ENCODE results near the gene PFDN2. TPM values are rescaled to one million over a fixed set of nuclear protein-coding genes. Genes with fewer than 3 reads are reported as not detected.

PFDN2 gene
- total and polyA plus RNA-seq, 2 of the 4 experiments (the other 2 are of a cell fraction) = 62.4 to 179 TPM

GRCh38 chr1:161140755-161141400, 23.0 kb upstream of the PFDN2 start:
- H3K4me3 ChIP-seq (ENCODE audit: insufficient read depth, low read depth, low read length) = no peak overlapping the region
- H2BK5ac ChIP-seq (ENCODE audit: low read depth, low read length, poor library complexity, severe bottlenecking) = no peak overlapping the region
- ChIA-PET CTCF (interaction anchor here (0.7 kb wide), 1 partner anchor 11 kb away, joined by 3 read pairs; no protein-coding TSS in a partner anchor), POLR2A (ENCODE audit: unreplicated experiment) (interaction anchor here (1.2 kb wide), 1 partner anchor 13 kb away, joined by 5 read pairs; the partner anchor contains the start of gene UFC1)
- no peaks in the 10 kb centered on the region for H3K9me1 ChIP-seq (ENCODE audit: insufficient read depth, low read length)
- H3K79me1 ChIP-seq (ENCODE audit: low read depth in 1 of 2, low read length in 2 of 2) = peaks cover 8 to 15% of the 10 kb centered on the region in 2 experiments; a peak in 3 of 4 replicates
- dilution Hi-C loops (cut with HindIII; ENCODE audit: low sequenced_read_pairs, unreplicated experiment) (no loop called here), in situ Hi-C loops (cut with MboI; ENCODE audit: low sequenced_read_pairs) (no loop called here), intact Hi-C loops (cut with micrococcal nuclease) (no loop called here)
- TF ChIP-seq USF2 (IDR thresholded peaks at IDR 0.05; ENCODE audit: low read depth, low read length) (no peak), CHD1 (IDR thresholded peaks at IDR 0.05; ENCODE audit: low read depth, low read length) (no peak), SMC3 (IDR thresholded peaks at IDR 0.05; ENCODE audit: low read depth, low read length) (no peak), NFE2L2 (IDR thresholded peaks at IDR 0.05; ENCODE audit: low read depth, low read length) (no peak), MXI1 (IDR thresholded peaks at IDR 0.05; ENCODE audit: borderline replicate concordance, low read depth, low read length) (no peak), RAD21 (IDR thresholded peaks at IDR 0.05; ENCODE audit: low read length) (no peak), MAFK (IDR thresholded peaks at IDR 0.05; ENCODE audit: low read depth, low read length) (no peak), MAZ (IDR thresholded peaks at IDR 0.05; ENCODE audit: borderline replicate concordance, low read depth, low read length) (no peak), FOS (IDR thresholded peaks at IDR 0.05; ENCODE audit: low read depth, low read length) (no peak), CEBPB (IDR thresholded peaks at IDR 0.05; ENCODE audit: low read depth, low read length) (no peak), POLR2A (IDR thresholded peaks at IDR 0.05; ENCODE audit: low read depth, low read length) (no peak), RCOR1 (IDR thresholded peaks at IDR 0.05; ENCODE audit: insufficient replicate concordance, low read length) (no peak), CTCF (conservative IDR thresholded peaks at IDR 0.05; ENCODE audit: low read depth, low read length) (no peak), RFX5 (IDR thresholded peaks at IDR 0.05; ENCODE audit: low read depth, low read length) (no peak)
- no peak overlapping the region for H4K91ac ChIP-seq (ENCODE audit: insufficient read depth, low read depth, low read length)
- H2BK120ac ChIP-seq (ENCODE audit: low read depth, low read length) = no peak overlapping the region
- no peaks in the 10 kb centered on the region; the same call in 1 of the 2 replicates for H4K20me1 ChIP-seq (ENCODE audit: insufficient read depth, low read length)
- WGBS, 2 experiments (ENCODE audit: extremely low coverage in 2 of 2, insufficient read length in 1 of 2) = 97% methylated on average over 14 of the region's 29 CpGs; no CpG with 5 or more reads in 1 of the 2 experiments
- ATAC-seq (ENCODE audit: low read depth) (no peak), DNase-seq (no peak)
- no peak overlapping the region for H3K27ac ChIP-seq (ENCODE audit: insufficient read depth, low read length)
- H3K18ac ChIP-seq (ENCODE audit: low read depth, low read length) = no peak overlapping the region
- no peak overlapping the region for H3K23ac ChIP-seq (ENCODE audit: low read depth, low read length)
- H3K14ac ChIP-seq (replicated peaks; ENCODE audit: low read depth, low read length) = no peak overlapping the region
- no peak overlapping the region for H2AK5ac ChIP-seq (ENCODE audit: low read depth, low read length)
- H2AFZ ChIP-seq (replicated peaks; ENCODE audit: low read length, poor library complexity) = no peak overlapping the region
- H2BK15ac ChIP-seq (ENCODE audit: low read depth, low read length) = no peak overlapping the region
- no peak overlapping the region for H3K4me2 ChIP-seq (ENCODE audit: low read depth, low read length)
- H4K8ac ChIP-seq (ENCODE audit: low read depth in 2 of 2, low read length in 2 of 2) = no peak overlapping the region
- no peaks in the 10 kb centered on the region for H3K4me1 ChIP-seq (ENCODE audit: control insufficient read depth, insufficient read depth, low read length)
- H3K4ac ChIP-seq (ENCODE audit: low read depth, low read length) = no peak overlapping the region
- H2BK20ac ChIP-seq (ENCODE audit: low read depth, low read length) = no peak overlapping the region
- H3K27me3 ChIP-seq (ENCODE audit: control insufficient read depth, insufficient read depth, low read length) = no peaks in the 10 kb centered on the region
- no peak overlapping the region for H4K5ac ChIP-seq (ENCODE audit: low read depth, low read length)
- no peaks in the 10 kb centered on the region for H3K9me3 ChIP-seq (ENCODE audit: control insufficient read depth, insufficient read depth, low read length)
- no peak overlapping the region for H2AK9ac ChIP-seq (replicated peaks; ENCODE audit: low read depth, low read length, poor library complexity)
- no peaks in the 10 kb centered on the region for H3K36me3 ChIP-seq (ENCODE audit: control insufficient read depth, insufficient read depth, low read length)
- no TSS peak for BruUV-seq (replicated peaks)
- H3K9ac ChIP-seq (ENCODE audit: low read depth, low read length) = no peak overlapping the region
- H3K56ac ChIP-seq (ENCODE audit: extremely low read depth, insufficient read depth, low read length) = no peak overlapping the region
